HL-60 (cell line): ENCODE measurements around the gene BMPER.

Source experiments
- POLR2AphosphoS5 ChIP-seq: IDR thresholded peaks from 2 replicates; pipeline ENCODE4 v1.6.1; 2012; ENCODE audit warnings: low read depth
- SPI1 ChIP-seq: IDR thresholded peaks from 2 replicates; pipeline ENCODE4 v1.6.1; 2012; ENCODE audit warnings: low read depth, mild to moderate bottlenecking, borderline replicate concordance
- TF ChIP-seq, protein P1 (sequence below): IDR thresholded peaks from one replicate; pipeline ENCODE4 v1.5.1; 2011; ENCODE audit warnings: low read length, control low read depth, inconsistent platforms; ENCODE audit not compliant: insufficient read depth

DNA sequence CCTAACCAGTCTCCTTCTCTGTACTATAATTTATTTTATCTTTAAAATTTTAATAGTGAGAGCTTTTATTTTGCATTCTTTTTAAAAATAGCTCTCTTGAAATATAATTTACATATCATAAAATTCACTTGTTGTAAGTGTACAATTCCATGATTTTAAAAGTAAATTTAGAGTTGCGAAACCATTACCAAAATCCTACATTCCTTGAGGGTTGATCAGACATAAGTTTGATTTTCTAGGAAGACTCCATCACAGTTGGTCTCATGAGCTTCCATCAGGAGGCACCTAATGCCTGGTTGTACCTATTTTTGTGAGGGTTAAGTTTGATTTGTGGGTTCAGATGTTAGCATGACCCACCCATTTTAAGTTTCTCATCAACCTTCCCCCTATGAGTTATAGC is 108.1 kb downstream of the BMPER start:
- TF ChIP-seq, protein P1, sequence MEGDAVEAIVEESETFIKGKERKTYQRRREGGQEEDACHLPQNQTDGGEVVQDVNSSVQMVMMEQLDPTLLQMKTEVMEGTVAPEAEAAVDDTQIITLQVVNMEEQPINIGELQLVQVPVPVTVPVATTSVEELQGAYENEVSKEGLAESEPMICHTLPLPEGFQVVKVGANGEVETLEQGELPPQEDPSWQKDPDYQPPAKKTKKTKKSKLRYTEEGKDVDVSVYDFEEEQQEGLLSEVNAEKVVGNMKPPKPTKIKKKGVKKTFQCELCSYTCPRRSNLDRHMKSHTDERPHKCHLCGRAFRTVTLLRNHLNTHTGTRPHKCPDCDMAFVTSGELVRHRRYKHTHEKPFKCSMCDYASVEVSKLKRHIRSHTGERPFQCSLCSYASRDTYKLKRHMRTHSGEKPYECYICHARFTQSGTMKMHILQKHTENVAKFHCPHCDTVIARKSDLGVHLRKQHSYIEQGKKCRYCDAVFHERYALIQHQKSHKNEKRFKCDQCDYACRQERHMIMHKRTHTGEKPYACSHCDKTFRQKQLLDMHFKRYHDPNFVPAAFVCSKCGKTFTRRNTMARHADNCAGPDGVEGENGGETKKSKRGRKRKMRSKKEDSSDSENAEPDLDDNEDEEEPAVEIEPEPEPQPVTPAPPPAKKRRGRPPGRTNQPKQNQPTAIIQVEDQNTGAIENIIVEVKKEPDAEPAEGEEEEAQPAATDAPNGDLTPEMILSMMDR, result no peak
- no peak for TF ChIP-seq POLR2AphosphoS5
- no peak for TF ChIP-seq SPI1
